GM12864 (cell line): ENCODE results near the gene KRT17.
"Not testable (repeated sequence)": the region's sequence is repeated elsewhere in the genome, so short reads cannot be mapped to it uniquely, and the experiment has no call there.

Experiments used
- DNase-seq: peaks from one replicate; pipeline ENCODE4 v3.0.0-alpha.2; 2011; ENCODE audit warnings: low read depth
- H3K4me3 ChIP-seq: 2 replicates; pipeline ENCODE4 v1.5.1; 2011; ENCODE audit warnings: mild to moderate bottlenecking, low read depth, low read length, control low read depth
- CTCF ChIP-seq: IDR thresholded peaks from 2 replicates; pipeline ENCODE4 v1.5.1; 2011; ENCODE audit warnings: low read depth, mild to moderate bottlenecking, moderate library complexity, low read length, control low read depth, inconsistent platforms; ENCODE audit errors: missing control alignments

Gene KRT17

GRCh38 chr17:41610965-41611640 is 13.3 kb downstream of the KRT17 start:
- no peak overlapping the region for H3K4me3 ChIP-seq
- TF ChIP-seq CTCF = no peak
- no peak for DNase-seq

- H3K4me3 ChIP-seq, DNase-seq: not testable (repeated sequence)
- peak; percentile 6 for TF ChIP-seq CTCF
These were observed 14.3 kb downstream of the KRT17 start for GRCh38 chr17:41610061-41610517.

- not testable (repeated sequence) for DNase-seq, H3K4me3 ChIP-seq
These were observed 17.4 kb downstream of the KRT17 start for GRCh38 chr17:41606930-41607329.

GRCh38 chr17:41602524-41602923 is 21.9 kb downstream of the KRT17 start:
- no peak for TF ChIP-seq CTCF
- H3K4me3 ChIP-seq = no peak overlapping the region
- DNase-seq = no peak

- DNase-seq = no peak
- no peak overlapping the region for H3K4me3 ChIP-seq
- TF ChIP-seq CTCF = no peak
These were observed 24.1 kb downstream of the KRT17 start for GRCh38 chr17:41600318-41600717.

GRCh38 chr17:41599680-41600079 is 24.7 kb downstream of the KRT17 start:
- H3K4me3 ChIP-seq = no peak overlapping the region
- TF ChIP-seq CTCF = no peak
- no peak for DNase-seq

- H3K4me3 ChIP-seq = no peak overlapping the region
- no peak for TF ChIP-seq CTCF
- no peak for DNase-seq
These were observed 28.8 kb downstream of the KRT17 start for GRCh38 chr17:41595585-41595984.
